SK-MEL-5 (cell line): ENCODE data around the gene ZNF70. TPM values are rescaled to one million over a fixed set of nuclear protein-coding genes. Genes with fewer than 3 reads are reported as not detected.

ENCODE experiments used
- DNase-seq: peaks from one replicate; pipeline ENCODE4 v3.0.0-alpha.2; 2016; ENCODE audit warnings: low read depth, low spot score
- in situ Hi-C: cut with HindIII; loops from 2 replicates; pipeline ENCODE4 v1.10.0; 2016; ENCODE audit warnings: low sequenced_read_pairs, high pct_unique_total_duplicates, low pct_unique_long_range_greater_than_20kb
- polyA plus RNA-seq, 2 experiments: library from polyadenylated mRNA; depleted of rRNA; stranded (reverse); fragments of >200 nt; gene quantifications; 2 replicates each; pipeline ENCODE4 v1.2.3, GENCODE V29; 2015
- total RNA-seq: library from RNA; depleted of rRNA; stranded (reverse); fragments of >200 nt; shearing (Covaris generic); gene quantifications from 2 replicates; pipeline ENCODE4 v1.2.3, GENCODE V29; 2014; rRNA removed

ZNF70 gene
- total RNA-seq: 5.2 and 5.7 TPM in 2 replicates
- 3.8 and 5.0 TPM in 2 replicates for polyA plus RNA-seq (2015; cell fraction: cytosol; rRNA removed)
- polyA plus RNA-seq (2015; cell fraction: nucleus; rRNA removed): 7.8 and 8.1 TPM in 2 replicates

DNA sequence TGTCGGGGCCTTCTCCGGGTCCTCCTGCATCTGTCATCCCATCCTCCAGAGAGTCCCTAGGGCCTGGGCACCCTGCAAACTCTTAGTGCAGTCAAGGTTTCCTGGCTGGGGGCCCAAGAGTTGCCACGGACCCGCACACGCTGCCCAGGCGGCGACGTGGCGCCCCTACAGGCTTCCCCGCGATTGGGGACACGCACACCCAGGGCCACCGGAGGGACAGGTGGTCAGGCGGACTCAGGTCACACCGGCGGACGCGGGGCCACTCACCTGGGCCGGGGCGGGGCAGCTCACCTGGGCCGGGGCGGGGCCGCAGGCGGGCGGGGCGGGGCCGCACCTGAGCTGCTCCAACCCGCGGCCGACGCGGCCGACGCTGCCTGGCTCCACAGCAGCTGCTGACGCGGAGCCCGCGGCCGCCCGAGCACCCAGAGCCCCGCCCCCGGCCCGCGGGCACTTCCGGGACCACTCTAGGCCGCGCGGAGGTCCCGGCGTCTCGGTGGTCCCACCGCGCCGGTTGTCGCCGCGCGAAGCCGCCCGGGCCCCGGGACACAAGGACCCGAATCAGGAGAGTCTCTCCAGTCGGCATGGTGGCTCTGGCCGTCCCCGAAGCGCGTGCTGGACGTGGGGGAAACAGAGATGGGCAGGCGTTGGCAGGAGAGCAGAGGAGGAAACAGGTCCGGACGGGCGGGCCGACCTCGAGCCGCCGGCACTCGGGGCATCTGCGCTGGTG lies at the start of gene ZNF70:
Gene ZNF70 (minus strand): TSS at position 399 of the 727 bp plus-strand sequence. CDS start 5,972 bp downstream, outside the sequence.
- DNase-seq: peak; percentile 78
- in situ Hi-C loops: no loop called here

DNA sequence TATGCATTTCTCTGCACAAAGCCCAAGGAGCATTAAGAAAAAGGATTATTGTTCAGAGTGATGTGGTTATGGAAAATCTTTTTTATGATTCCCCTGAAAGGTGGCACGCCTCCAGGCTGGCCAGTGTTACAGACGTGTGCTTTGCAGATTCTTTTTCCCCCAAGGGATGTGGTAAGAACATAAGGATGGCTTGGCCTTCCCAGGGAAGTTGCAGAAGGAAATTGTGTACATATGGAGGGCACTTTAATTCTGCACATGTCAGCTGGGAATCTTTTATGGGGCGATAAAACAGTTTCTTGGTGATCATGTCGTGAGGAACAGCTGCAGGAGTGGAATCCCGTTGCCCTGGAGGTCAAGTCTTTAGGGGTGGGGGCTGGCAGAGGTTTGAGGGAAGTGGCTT lies 45.5 kb upstream of the ZNF70 start:
- in situ Hi-C loops: no loop called here
- peak; percentile 84 for DNase-seq

DNA sequence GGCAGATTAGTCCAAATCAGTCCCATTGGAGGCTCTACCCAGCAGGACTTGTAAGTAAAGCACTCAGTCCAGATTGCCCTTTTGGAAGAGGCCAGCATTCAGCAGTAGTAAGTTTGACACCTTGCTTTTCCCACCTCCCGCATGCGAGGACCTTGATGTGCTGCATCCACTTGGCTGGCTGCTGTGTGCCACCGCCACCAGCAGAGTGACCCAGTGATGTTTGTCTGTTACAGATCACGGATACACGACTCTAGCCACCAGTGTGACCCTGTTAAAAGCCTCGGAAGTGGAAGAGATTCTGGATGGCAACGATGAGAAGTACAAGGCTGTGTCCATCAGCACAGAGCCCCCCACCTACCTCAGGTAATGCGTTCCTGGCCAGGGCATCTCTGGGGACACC lies 42.4 kb upstream of the ZNF70 start:
- DNase-seq: no peak
- in situ Hi-C loops: no loop called here

DNA sequence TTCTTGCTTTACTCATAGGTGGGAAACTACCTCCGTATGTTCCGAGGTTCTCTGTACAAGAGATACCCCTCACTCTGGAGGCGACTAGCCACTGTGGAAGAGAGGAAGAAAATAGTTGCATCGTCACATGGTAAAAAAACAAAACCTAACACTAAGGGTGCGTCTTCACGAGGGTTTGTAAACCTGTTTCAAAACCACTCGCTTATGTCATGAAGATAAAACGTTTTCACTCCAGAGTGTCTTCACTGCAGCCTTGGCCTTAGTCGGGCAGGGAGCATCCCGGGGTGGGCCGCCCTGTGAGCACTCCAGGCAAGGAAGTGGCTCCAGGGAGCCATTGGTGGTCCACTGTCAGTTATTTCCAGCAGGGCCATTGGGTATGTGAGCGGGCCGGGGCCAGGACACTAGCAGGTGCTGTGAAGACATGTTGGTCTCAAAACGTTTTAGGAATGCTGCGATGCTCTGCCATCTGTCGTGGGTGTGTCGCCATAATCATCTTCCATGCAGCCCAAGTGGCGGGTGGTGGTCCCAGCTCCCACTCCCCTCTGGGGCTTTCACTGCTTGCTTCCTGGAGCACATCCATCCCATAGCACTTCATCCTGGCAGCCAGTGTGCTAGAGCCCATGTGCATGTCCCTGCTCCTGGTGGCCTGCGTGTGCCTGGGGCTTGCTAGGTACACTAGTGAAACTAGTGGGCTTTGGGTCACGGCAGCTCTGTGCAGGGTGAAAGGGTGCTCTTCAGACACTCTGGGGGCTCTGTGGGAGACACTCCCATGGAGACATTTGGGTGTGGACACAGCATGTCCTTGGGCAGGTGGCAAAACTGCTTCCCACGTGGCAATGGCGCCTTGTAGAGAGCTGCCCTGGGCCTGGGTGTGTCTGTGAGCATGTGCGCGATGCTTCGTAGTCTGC lies 41.1 kb upstream of the ZNF70 start:
- in situ Hi-C loops: no loop called here
- DNase-seq: no peak

DNA sequence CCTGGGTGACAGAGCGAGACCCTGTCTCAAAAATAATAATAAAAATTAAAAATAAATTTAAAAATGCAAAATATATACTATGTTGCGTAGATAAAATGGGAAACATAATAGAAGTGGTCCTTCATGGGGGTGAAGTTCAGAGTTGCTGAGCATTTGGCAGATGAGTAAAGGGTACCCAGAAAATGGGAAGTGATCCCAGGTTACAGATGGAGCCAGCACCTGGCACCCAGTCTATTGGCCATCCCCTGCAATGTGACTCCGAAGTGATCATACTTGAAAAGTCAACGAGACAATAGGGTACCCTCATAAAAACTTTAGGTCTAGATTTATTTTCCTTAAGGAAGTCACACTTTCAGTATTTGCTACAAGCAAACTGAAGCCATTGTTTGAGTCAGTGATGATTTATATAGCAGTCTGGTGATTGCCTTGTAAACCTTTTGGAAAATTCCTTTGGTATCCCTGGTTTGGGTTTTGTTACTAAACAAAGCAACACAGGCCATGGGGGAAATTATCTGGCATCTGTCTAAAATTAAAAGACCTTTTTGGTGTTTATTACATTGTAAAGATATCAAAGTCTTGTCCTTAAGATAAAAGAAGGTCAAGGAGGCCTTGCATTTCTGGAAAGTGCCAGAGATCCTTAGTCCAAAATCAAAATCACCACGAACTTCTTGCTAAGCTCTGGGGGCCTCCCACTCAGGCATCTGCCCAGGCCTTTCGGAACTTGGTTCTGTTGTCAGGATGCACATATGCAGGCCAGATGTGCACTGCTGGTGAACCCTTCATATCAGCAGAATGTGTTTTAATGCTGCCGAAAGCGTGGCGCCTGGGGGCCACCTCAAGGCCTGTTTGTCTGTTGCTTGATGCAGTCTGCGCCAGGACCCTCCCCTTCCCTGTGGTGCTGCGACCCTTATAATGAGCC lies 40.2 kb upstream of the ZNF70 start:
- in situ Hi-C loops: no loop called here
- no peak for DNase-seq

DNA sequence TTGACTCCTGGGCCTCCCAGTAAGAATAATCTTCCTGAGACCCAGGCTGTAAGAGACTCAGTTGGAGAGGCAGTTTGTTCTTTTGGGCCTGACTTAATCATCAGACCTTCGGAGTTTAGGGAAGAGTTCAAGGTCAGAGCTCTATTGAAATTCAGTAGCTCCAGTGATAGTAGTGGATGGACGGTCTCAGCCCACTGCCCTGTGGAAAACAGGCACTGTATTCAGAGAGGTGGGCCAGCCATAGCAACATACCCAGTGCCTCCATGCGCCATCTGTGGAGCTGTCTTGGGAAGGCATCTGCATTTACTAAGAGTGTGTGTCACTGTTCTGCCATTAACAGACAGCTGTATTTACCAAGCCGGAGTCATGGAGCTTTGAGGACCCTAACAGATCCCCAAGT lies 38.7 kb upstream of the ZNF70 start:
- peak; percentile 57 for DNase-seq
- in situ Hi-C loops: no loop called here

DNA sequence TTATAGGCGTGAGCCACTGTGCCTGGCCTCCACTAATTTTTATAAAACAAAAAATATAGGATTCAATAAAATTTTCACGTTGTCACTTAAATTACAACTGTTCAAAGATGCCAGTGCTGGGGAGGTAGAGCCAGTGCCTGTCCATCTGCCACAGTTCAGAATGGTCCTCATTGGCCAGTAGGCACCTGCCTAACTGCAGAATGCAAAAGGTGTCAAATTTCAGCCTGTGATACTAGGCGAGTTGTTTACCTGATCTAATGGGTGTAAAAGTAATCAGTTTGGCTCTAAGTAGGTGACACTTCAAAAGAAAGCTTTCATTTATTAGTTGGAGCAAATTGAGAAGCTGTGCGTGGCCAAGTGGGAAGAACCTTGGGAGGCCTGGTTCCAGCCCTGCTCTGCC lies 38.2 kb upstream of the ZNF70 start:
- in situ Hi-C loops: no loop called here

DNA sequence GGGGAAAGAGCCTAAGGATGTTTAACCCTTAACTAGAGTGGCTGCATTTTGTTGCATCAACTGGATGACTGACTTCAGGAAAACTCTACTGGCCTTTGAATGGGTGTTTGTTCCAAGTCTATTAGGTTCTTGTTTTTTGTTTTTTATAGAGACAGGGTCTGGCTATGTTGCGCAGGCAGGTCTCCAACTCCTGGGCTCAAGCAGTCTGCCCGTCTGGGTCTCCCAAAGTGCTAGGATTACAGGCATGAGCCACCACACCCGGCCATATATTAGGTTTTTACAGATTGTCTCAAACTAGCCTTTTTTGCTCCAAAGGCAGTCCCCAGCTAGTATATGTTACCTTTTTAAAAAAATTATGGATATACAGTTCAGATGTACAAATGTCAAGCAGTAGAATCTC lies 37.0 kb upstream of the ZNF70 start:
- in situ Hi-C loops: no loop called here
- no peak for DNase-seq

More for the DNA sequence above, 38.2 kb upstream of the ZNF70 start:
- no peak for DNase-seq

DNA sequence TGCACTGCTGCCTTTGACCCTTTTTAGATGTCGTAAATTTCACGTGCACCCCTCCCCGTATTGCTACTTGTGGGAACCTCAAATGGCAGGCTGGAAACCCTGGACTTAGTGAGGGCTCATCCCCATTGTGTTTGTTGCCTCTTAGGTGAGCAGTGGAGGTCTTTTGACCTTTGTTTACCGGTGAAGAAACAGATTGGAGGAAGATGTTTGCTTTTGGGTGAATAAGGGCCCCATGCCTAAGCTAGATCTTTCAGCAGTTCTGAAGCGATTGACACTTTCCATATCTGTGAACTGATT lies 36.6 kb upstream of the ZNF70 start:
- in situ Hi-C loops: no loop called here
- DNase-seq: no peak

DNA sequence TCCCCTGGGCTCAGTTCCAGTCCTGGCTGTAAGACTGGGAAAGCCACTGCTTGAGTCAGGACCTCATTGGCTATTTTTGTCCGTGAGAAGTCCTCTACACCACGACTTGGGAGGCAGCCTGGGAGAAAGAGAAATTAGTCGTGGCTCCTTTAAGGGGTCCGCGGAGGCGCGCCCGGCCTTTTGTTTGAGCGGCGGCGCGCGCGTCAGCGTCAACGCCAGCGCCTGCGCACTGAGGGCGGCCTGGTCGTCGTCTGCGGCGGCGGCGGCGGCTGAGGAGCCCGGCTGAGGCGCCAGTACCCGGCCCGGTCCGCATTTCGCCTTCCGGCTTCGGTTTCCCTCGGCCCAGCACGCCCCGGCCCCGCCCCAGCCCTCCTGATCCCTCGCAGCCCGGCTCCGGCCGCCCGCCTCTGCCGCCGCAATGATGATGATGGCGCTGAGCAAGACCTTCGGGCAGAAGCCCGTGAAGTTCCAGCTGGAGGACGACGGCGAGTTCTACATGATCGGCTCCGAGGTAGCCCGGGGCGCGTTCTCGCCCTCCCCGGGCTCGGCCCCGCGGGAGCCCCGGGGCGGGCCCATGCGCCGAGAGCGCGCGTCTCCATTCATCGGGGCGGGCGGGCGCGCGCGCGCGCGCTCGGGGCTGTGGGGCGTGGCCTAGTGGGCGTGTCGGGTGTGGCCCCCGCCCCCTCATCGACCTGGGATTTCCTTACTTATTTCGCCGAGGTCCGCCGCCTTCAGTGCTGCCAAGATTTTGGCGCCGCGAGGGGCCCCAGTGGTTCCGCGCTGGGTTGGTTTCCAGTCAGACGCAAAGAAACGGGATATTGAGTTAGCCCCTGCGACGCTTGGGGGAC lies 36.1 kb upstream of the ZNF70 start, which contains the start of gene SMARCB1:
Gene SMARCB1 (plus strand): TSS at position 215 of the 848 bp plus-strand sequence. CDS start 204 bp downstream, at position 419.
- in situ Hi-C loops: no loop called here
- DNase-seq: peak; percentile 86

DNA sequence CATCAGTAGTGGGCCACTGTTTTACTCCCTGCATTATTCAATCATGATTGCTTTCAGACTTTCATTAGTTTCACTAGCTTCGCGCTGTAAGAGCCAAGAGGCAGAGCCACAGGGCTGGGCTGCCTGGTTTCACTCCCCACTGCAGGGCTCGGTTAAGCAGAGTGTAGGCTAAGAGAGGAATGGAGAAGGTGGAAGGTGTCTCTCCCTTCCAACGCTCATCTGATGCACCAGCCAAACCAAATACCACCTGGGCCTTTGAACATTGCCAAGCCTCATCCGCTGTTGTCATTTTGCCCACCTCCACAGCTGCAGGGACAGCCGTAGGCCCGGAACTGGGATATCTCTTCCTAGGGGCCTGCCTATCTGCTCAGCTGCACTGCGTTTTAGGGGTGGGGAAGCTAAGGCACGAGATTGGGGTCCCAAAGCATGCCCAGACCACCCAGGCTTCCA lies 35.4 kb upstream of the ZNF70 start:
- in situ Hi-C loops: no loop called here
- no peak for DNase-seq

DNA sequence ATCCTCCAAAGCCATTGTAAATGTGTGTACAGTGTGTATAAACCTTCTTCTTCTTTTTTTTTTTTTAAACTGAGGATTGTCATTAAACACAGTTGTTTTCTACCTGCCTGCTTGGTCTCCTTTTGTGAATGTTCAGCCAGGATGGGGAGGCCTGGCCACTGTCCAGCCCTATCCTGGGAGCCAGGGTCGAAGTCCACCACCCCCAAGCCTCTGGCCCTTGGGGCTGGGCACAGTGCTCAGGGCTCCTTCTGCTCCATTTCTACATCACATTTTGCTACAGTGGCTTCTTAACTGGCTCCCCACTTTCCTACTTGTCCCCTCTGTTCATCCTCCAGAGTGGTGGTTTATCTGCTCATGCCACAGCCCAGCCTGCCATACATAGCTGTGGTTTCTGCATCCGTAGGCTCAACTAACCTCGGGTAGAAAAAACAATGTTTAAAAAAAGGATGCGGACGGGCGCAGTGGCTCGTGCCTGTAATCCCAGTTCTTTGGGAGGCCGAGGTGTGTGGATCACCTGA lies 33.4 kb upstream of the ZNF70 start:
- in situ Hi-C loops: no loop called here
- no peak for DNase-seq

DNA sequence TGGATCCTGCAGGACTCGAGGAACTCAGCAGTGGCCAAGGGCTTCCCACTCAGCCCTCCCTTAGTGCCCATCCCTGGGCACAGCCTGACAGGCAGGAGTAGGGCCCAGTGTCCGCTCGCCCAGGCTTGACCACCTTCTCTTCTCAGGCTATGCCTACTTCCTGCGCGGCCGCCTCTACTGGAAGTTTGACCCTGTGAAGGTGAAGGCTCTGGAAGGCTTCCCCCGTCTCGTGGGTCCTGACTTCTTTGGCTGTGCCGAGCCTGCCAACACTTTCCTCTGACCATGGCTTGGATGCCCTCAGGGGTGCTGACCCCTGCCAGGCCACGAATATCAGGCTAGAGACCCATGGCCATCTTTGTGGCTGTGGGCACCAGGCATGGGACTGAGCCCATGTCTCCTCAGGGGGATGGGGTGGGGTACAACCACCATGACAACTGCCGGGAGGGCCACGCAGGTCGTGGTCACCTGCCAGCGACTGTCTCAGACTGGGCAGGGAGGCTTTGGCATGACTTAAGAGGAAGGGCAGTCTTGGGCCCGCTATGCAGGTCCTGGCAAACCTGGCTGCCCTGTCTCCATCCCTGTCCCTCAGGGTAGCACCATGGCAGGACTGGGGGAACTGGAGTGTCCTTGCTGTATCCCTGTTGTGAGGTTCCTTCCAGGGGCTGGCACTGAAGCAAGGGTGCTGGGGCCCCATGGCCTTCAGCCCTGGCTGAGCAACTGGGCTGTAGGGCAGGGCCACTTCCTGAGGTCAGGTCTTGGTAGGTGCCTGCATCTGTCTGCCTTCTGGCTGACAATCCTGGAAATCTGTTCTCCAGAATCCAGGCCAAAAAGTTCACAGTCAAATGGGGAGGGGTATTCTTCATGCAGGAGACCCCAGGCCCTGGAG lies 32.6 kb upstream of the ZNF70 start:
- in situ Hi-C loops: no loop called here
- DNase-seq: no peak

DNA sequence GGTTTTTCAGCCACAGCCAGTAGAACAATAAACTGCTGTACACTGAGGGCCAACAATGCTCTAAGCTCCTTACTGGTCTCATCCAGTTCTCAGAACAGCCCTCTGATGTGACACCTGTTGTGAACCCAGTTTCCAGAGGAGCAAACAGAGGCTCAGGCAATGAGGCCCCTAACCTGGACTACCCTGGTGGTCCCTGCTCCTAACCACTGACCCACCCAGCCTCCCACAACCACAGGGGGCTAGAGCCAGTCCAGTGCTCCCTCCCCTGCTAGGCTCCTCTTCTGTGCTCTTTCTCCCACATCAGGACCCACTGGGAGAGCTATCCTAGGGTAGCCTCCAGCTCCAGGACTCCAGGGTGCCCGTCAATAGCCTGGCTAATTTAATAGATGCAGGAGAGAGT lies 31.8 kb upstream of the ZNF70 start:
- in situ Hi-C loops: no loop called here
- no peak for DNase-seq

DNA sequence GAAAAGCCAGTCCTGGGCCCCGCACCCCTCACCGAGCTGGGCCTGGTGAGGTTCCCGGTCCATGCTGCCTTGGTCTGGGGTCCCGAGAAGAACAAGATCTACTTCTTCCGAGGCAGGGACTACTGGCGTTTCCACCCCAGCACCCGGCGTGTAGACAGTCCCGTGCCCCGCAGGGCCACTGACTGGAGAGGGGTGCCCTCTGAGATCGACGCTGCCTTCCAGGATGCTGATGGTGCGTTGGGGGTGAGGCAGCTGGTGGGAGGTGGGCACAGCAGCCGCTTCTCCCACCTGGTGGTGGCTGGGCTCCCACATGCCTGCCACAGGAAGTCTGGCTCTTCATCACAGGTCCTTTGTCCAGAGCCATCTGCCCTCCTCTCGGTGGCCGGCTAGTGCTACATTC lies 31.3 kb upstream of the ZNF70 start:
- DNase-seq: no peak
- in situ Hi-C loops: no loop called here
